WTC11 (cell line): ENCODE data around the gene DCAF5. TPM values are rescaled to one million over a fixed set of nuclear protein-coding genes. Genes with fewer than 3 reads are reported as not detected.

Experiments used
- ATAC-seq: fragments of 200-7000 bp; cut with Tn5 transposase; 2 replicates; pipeline ENCODE4 v1.10.0; 2021; ENCODE audit warnings: mild to moderate bottlenecking, moderate library complexity
- CTCF ChIA-PET: fragments of 300-600 bp; sonication (Branson Sonifier 250); formaldehyde crosslinking; loops from one replicate; lab custom pipeline; 2021; ENCODE audit warnings: antibody characterized with exemption; lab: Charles Lee
- POLR2A ChIA-PET: fragments of 350-600 bp; sonication (Branson Sonifier 250); formaldehyde crosslinking; loops from one replicate; lab custom pipeline; 2021; ENCODE audit warnings: antibody characterized with exemption; lab: Charles Lee
- DNase-seq: peaks from one replicate; pipeline ENCODE4 v3.0.0; 2021; ENCODE audit warnings: low spot score
- H3K27ac Mint-ChIP-seq: 2 replicates; pipeline ENCODE4 v1.8.0; 2021; ENCODE audit warnings: mixed read lengths
- H3K27me3 Mint-ChIP-seq: 2 replicates; pipeline ENCODE4 v1.8.0; 2021; ENCODE audit warnings: low read depth, mild to moderate bottlenecking, moderate library complexity, mixed read lengths
- H3K36me3 Mint-ChIP-seq: 2 replicates; pipeline ENCODE4 v1.8.0; 2021; ENCODE audit warnings: mixed read lengths
- H3K4me1 Mint-ChIP-seq: 2 replicates; pipeline ENCODE4 v1.8.0; 2022; ENCODE audit warnings: mixed read lengths
- H3K4me3 Mint-ChIP-seq: 2 replicates; pipeline ENCODE4 v1.8.0; 2021; ENCODE audit warnings: mild to moderate bottlenecking, moderate library complexity, mixed read lengths
- H3K9me3 Mint-ChIP-seq: 2 replicates; pipeline ENCODE4 v1.8.0; 2021; ENCODE audit warnings: mixed read lengths
- ARID4B ChIP-seq: sonication (generic); formaldehyde crosslinking; IDR thresholded peaks from 2 replicates; pipeline ENCODE4 v1.8.0; 2023; ENCODE audit warnings: missing genetic modification reagents, mild to moderate bottlenecking, borderline replicate concordance
- ATF2 ChIP-seq: sonication (generic); formaldehyde crosslinking; IDR thresholded peaks from 2 replicates; pipeline ENCODE4 v1.8.1; 2022; ENCODE audit warnings: low read depth, missing genetic modification reagents, borderline replicate concordance
- ATF6 ChIP-seq: sonication (generic); formaldehyde crosslinking; IDR thresholded peaks from 2 replicates; pipeline ENCODE4 v1.8.1; 2023; ENCODE audit warnings: mild to moderate bottlenecking, missing genetic modification reagents
- CBFB ChIP-seq: sonication (generic); formaldehyde crosslinking; IDR thresholded peaks from 2 replicates; pipeline ENCODE4 v1.8.1; 2022; ENCODE audit warnings: mild to moderate bottlenecking, low read depth, missing genetic modification reagents
- CREM ChIP-seq: sonication (generic); formaldehyde crosslinking; IDR thresholded peaks from 2 replicates; pipeline ENCODE4 v1.8.1; 2022; ENCODE audit warnings: mild to moderate bottlenecking, missing genetic modification reagents, moderate library complexity
- E2F1 ChIP-seq: sonication (generic); formaldehyde crosslinking; IDR thresholded peaks from 2 replicates; pipeline ENCODE4 v1.8.0; 2022; ENCODE audit warnings: mild to moderate bottlenecking, missing genetic modification reagents
- E2F4 ChIP-seq: sonication (generic); formaldehyde crosslinking; IDR thresholded peaks from 2 replicates; pipeline ENCODE4 v1.8.1; 2022; ENCODE audit warnings: low read depth, mild to moderate bottlenecking, moderate library complexity, missing genetic modification reagents, borderline replicate concordance
- ELF4 ChIP-seq: sonication (generic); formaldehyde crosslinking; IDR thresholded peaks from 2 replicates; pipeline ENCODE4 v1.8.1; 2022; ENCODE audit warnings: low read depth, mild to moderate bottlenecking, moderate library complexity, missing genetic modification reagents
- EMX1 ChIP-seq: fragments of 250-450 bp; sonication (Bioruptor Pico); IDR thresholded peaks from 2 replicates; pipeline ENCODE4 v1.8.0; 2021; ENCODE audit warnings: mild to moderate bottlenecking
- GTF2I ChIP-seq: fragments of 250-450 bp; sonication (Bioruptor Pico); conservative IDR thresholded peaks from 2 replicates; pipeline ENCODE4 v1.4.0; 2021; ENCODE audit warnings: mild to moderate bottlenecking
- NFYB ChIP-seq: sonication (generic); formaldehyde crosslinking; conservative IDR thresholded peaks from 2 replicates; pipeline ENCODE4 v1.8.0; 2022; ENCODE audit warnings: low read depth, missing genetic modification reagents
- RORB ChIP-seq: fragments of 250-450 bp; sonication (Bioruptor Pico); IDR thresholded peaks from 2 replicates; pipeline ENCODE4 v1.9.0; 2021; ENCODE audit warnings: mild to moderate bottlenecking
- ZBTB21 ChIP-seq: sonication (generic); formaldehyde crosslinking; IDR thresholded peaks from 2 replicates; pipeline ENCODE4 v1.8.1; 2023; ENCODE audit warnings: mild to moderate bottlenecking, missing genetic modification reagents, borderline replicate concordance
- ZNF281 ChIP-seq: sonication (generic); formaldehyde crosslinking; IDR thresholded peaks from 2 replicates; pipeline ENCODE4 v1.8.0; 2023; ENCODE audit warnings: mild to moderate bottlenecking, missing genetic modification reagents
- ZNF416 ChIP-seq: fragments of 250-450 bp; sonication (Bioruptor Pico); IDR thresholded peaks from 2 replicates; pipeline ENCODE4 v1.9.0; 2021; ENCODE audit warnings: mild to moderate bottlenecking, inconsistent platforms
- ZNF425 ChIP-seq: fragments of 250-450 bp; sonication (Bioruptor Pico); conservative IDR thresholded peaks from 2 replicates; pipeline ENCODE4 v1.9.0; 2021; ENCODE audit warnings: mild to moderate bottlenecking
- ZNF532 ChIP-seq: fragments of 250-450 bp; sonication (Bioruptor Pico); IDR thresholded peaks from 2 replicates; pipeline ENCODE4 v1.9.0; 2021; ENCODE audit warnings: mild to moderate bottlenecking, borderline replicate concordance
- total RNA-seq: library from RNA; stranded (reverse); gene quantifications from 3 replicates; pipeline ENCODE4 v1.2.3, GENCODE V29; 2021

The DCAF5 gene
- total RNA-seq, 1 experiment from 2014 or later: 30.3 TPM

GRCh38 chr14:69008421-69008884 lies 144.5 kb downstream of the DCAF5 start:
- CTCF ChIA-PET: interaction anchor here (0.8 to 1.0 kb wide), 3 partner anchors 11 to 97 kb away, joined by 3 to 4 read pairs (median 3); no protein-coding TSS in a partner anchor
- Mint-ChIP-seq H3K4me1 (peaks cover 24% of the 10 kb centered on the region), H3K27ac (no peak overlapping the region), H3K4me3 (no peak overlapping the region), H3K9me3 (no peaks in the 10 kb centered on the region), H3K27me3 (no peaks in the 10 kb centered on the region; the same call in none of the 2 replicates), H3K36me3 (no peaks in the 10 kb centered on the region)
- POLR2A ChIA-PET: no interaction called here
- DNase-seq (no peak), ATAC-seq (no peak)
- TF ChIP-seq ZNF532 (no peak), E2F4 (no peak), ZNF281 (CRISPR knock-in tag) (no peak), GTF2I (CRISPR knock-in tag) (no peak), NFYB (CRISPR knock-in tag) (no peak), RORB (CRISPR knock-in tag) (no peak), ARID4B (CRISPR knock-in tag) (no peak), CBFB (no peak), CREM (CRISPR knock-in tag) (no peak), ATF6 (CRISPR knock-in tag) (no peak), ATF2 (CRISPR knock-in tag) (no peak), ZNF425 (CRISPR knock-in tag) (no peak), ZBTB21 (CRISPR knock-in tag) (no peak), E2F1 (CRISPR knock-in tag) (no peak), ZNF416 (CRISPR knock-in tag) (no peak), ELF4 (CRISPR knock-in tag) (no peak), EMX1 (CRISPR knock-in tag) (no peak)
